Stimulated activated CD4-positive, alpha-beta T cell treated with anti-CD3 and anti-CD28 coated beads, Interleukin-15, amount 100 ng/mL, for 24 hours (primary cell): ENCODE measurements around the gene MYO18B.
A peak's percentile ranks its signal among the peaks of the same experiment; 100 is the strongest.

Experiments used
- DNase-seq: peaks from one replicate; pipeline ENCODE4 v3.0.0-alpha.2; 2020

MYO18B gene

DNA sequence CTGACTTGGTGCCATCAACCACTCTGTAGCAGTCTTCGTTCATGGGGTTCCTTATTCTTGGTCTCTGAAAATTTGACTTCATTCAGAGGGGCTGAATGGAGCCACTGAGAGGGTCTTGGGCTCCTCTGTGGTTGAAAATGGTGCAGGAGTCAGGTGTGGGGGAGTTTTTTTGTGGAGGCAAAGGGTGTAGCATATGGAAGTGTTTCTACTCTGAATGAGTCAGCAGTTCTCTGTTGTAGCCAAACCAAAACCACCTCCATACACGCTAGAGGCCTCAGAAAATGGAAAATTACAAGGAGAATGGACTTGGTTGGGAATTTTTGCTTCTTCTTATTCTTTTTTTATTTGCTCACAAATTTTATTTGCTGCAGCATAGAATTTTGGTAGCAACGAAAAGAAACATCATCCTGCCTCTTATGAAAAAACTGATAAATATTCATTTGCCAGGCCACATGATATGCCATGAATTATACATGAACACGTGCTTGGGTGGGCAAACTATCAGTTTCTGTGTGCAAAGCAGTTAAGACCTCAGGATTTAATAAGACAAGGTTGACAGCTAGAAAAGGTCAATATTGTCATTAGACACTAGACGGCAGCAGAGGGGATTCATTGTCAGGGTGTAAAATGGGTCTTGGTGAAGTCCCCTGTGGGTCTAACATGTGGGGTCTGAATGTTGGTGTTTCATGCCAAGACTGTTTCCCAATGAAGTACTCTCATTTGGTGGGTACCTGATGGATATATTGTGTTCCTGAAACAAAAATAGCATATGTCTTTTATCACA lies 111.7 kb downstream of the MYO18B start:
- no peak for DNase-seq

- no peak for DNase-seq
Observed at GRCh38 chr22:25869771-25870170, 127.8 kb downstream of the MYO18B start.

GRCh38 chr22:25874327-25874726 lies 132.3 kb downstream of the MYO18B start:
- no peak for DNase-seq

- DNase-seq, result no peak
Observed at GRCh38 chr22:25875461-25875860, 133.5 kb downstream of the MYO18B start.

DNA sequence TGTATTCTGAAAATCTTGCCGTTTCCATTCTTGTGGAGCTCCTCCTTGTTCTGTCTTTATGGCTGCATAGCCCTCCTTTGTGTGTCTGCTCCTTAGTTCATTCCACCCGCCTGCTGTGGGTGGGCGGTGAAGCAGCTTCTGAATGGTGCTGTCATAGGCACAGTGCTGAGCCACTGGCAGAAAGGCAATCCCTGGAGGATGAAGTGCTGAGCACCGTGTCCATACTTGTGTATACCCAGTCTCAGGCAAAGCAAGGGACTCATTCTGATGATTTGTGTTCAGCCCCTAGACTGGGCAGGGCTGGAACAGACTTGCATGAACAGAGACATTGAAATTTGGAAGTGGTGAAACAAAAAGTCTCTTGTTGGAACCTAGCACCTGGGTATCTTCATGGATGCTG lies 134.9 kb downstream of the MYO18B start:
- no peak for DNase-seq

DNA sequence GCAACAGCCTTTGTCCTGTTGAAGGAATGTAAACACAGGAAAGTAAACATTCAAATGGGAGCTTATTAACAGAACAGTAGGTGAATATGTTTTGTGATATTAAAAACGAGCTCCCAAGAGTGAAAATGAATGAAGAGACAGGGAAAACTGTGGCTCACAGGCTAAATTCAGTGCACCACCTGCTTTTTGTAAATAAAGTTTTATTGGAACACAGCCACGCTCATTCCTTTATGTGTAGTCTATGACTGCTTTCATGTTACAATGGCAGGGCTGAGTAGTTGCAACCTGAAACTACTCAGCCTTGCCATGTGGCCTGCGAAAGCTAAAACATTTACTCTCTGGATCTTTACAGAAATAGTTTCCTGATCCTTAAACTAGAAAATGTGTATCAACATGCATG lies 136.9 kb downstream of the MYO18B start:
- DNase-seq, result no peak

GRCh38 chr22:25880524-25880923 lies 138.5 kb downstream of the MYO18B start:
- no peak for DNase-seq

DNA sequence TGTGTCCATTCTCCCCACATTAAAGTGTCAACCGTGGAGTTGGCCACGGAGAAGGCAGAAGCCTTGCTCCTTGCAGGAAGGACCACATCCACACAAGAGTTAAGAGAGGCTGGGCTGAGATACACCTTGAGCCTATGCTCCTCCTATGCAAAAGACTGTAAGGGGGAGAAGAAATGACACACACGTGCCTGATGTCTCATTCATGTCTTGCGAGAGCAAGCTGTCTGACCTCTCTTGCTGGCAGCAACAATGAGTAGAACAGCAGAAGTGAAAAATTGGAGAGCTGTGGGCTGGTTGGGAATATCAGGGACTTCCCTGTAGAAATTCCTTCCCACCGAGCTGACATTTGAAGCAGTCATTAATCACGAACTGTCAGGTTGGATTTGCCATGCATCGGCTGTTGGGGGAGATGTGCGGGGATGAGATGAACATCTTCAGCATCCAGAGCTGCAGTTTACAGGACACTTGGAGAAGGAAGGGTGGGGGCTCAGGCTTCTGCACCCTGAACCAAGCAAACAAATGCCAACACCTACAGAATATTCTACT lies 139.3 kb downstream of the MYO18B start:
- no peak for DNase-seq

DNA sequence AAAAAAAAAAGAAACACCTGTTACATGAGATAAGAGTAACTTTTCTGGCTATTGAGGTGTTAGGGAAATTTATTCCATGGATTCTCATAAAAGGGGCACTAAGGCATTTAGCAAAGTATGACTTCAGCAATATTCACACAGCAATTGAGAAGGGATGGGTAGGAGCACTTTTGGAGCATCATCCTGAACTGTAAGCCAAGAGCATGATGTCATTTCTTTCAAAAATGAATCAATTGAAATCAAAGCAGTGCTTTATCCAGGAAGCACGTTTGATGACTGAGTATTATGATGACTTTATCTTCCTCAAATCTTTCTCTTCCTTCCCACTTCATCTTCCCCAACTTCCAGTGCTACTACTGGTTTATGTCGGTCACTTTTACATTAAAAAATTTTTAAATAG lies 140.4 kb downstream of the MYO18B start:
- DNase-seq, result no peak

DNA sequence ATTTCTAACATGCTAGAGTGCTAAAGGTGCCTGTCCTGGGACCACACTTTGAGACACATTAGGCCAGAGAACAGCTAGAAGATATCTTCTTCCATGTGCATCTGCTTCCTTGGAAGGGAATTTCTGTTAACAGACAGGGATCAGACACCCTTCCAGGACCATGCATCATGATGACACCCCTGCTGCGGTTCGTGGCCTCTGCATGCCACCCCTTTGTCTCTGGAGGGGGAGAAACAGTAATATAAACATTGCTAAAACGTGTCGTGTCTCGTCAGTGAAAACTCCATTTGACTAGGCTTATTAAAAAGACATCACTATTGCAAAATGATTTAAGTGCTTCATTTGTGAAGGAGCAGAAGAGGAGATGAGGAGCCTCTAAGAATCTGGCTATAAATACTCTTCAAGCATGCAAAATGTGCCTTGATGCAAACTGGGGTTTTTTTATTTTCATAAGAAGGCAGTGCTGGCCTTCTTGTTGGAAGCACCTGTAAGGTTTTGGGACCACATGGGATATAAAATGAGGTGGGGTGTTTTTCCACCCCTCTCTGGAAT lies 141.6 kb downstream of the MYO18B start:
- DNase-seq, result no peak

- no peak for DNase-seq
Observed at GRCh38 chr22:25884121-25884520, 142.1 kb downstream of the MYO18B start.

DNA sequence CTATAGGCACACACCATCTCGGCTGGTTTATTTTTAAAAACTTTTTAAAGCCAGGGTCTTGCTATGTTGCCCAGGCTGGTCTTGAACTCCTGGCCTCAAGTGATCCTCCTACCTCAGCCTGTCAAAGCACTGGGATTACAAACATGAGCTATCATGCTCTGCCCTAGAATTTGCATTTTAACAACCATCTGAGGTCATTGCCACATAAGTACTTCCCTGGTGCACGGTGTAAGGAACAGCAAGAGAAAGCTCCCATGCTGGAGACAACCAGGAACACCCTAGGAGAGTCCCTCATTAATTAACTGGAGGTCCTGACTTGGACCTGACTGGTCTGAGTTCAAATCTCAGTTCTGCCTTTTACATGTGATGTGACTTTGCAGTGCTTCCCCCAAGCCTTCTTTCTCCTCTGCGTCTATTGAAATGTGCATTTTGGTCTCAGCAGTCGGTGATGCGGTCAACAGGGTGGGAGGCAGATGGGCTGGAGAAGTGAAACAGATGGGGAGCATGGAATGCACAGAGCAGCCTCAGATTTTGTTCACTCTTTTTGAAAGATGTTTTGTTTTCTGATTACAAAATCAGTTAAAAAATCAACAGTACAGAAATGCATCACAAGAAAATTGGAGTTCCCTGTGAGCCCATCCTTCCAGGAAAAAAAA lies 146.5 kb downstream of the MYO18B start:
- DNase-seq, result no peak

DNA sequence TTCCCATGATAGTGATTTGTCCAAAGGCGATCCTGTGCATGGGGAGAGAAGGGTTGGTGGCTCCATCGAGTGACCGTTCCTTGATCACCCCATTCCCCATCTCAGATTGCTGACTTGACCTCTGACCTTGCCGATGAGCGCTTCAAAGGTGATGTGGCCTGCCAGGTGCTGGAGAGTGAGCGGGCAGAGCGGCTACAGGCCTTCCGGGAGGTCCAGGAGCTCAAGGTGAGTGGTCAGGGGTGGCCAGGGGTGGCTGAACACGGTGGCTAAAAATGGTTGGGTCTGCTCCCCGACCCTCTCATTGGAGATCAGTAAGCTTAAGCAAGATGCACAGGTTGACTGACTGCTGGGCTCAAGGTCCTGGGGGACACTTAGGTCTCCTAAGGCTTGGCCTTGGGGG lies 148.7 kb downstream of the MYO18B start:
- DNase-seq, result no peak

DNA sequence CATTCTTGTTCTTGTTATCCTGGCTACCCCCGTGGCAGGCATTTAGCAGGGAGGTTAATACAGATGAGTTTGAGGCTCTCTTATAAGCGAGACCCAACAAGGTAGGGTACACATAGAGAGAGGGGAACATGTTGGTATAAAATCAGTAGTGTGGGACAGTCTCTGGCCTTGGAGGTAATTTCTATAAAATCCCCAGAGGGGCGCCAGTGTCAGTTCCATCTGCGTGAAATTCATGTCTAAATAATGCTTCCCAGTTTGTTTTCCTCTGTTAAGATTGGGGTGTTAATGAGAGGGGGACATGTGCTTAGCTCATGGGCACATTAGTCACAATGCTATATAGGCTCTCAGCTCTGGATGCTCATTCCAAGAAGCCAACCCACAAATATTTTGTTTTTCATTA lies 150.7 kb downstream of the MYO18B start:
- DNase-seq, result no peak

DNA sequence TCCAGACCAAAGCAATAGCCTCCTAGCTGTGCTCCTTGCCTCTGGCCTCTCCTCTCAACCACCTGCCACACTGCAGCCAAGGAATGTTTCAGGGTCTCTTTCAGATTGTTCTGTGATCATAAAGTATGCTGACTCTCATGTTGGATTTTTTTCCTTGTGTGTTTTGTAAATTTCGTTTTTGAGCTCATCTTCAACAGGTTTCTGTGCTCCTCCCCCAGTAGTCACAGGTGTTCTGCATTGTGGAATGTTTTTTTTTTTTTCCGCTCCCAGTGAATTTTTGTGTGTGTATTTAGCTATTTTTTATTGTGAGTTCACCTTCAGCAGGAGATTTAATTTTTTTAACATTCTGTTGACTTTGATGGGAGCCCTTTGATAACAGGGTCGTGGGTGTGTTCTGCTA lies 153.7 kb downstream of the MYO18B start:
- no peak for DNase-seq

DNA sequence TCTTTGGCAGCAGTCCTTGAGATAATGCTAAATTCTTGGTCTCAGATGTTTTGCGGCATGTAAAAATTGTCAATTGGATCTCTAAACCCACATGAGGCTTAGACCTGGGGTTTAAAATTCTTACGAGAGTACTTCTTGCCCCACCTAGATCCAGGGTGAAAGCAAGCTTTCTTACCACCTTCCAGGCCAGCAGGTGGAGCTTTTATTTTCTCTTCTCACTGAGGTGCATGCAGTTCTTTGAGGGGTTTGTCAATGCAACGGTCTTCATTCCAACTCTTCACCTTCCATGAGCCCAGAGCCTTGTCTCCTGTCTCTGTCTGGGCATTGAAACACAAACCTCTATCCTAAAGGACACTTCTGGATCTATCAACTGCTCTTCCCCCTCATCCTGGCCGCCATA lies 154.1 kb downstream of the MYO18B start:
- DNase-seq, result no peak

DNA sequence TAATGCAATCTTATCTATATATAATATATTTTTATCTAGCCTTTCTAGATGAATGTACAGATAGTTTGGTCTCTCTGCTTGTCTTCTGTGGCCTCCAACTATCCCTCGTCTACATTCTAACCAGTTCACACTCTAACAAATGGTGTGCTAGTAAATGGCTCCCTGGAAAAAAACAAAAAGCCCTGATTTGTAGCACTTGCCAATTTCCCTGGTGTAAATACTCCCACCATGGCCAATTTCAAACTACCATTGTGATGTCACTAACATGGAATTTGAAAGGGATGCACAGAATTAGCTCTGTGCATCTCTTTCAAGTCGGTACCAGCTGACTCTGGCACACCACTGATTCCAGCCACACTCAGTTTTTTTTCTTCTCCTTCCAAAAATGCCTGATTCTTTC lies 154.6 kb downstream of the MYO18B start:
- no peak for DNase-seq

- no peak for DNase-seq
Observed at GRCh38 chr22:25898707-25899365, 156.8 kb downstream of the MYO18B start.

DNA sequence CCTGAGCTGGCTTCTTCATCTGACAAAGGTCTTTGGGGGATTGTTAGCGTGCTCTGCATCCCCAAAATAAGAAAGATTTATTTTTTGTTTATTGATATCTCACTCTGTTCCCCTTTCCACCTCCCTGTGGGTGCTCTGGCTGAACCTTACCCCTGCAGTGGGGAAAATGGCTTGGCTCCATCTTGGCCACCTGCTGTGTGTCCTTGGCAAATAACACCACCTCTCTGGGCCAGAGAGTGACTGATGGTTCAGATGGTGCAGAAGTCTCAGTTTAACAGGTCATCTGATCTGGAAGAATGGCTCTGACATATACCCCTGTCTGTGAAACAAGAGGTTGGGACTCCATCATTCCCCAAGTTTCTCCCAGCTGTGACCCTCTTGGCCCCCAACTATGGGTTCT lies 157.6 kb downstream of the MYO18B start:
- no peak for DNase-seq

DNA sequence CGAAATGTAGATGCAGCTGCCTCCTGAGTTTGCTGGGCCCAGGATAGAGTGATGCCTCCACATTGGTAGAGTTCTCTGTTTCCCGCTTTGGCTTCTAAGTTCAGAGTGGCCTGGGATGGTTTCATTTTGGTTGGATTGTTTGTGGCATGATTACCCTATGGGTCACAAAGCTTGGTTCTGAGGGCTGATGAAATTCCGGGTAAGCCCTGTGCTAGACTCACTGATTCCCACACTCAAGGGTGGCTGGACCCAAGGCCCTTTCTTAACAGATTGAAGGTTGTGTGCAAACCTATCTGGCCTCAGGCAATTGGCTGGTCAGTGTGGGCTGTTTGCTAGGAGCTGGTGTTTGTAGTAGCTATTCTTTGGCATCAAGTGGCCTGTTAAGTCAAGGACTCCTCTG lies 158.4 kb downstream of the MYO18B start:
- no peak for DNase-seq

- DNase-seq, result no peak
Observed at GRCh38 chr22:25900880-25901279, 158.9 kb downstream of the MYO18B start.

GRCh38 chr22:25902402-25902801 lies 160.4 kb downstream of the MYO18B start:
- DNase-seq, result no peak

DNA sequence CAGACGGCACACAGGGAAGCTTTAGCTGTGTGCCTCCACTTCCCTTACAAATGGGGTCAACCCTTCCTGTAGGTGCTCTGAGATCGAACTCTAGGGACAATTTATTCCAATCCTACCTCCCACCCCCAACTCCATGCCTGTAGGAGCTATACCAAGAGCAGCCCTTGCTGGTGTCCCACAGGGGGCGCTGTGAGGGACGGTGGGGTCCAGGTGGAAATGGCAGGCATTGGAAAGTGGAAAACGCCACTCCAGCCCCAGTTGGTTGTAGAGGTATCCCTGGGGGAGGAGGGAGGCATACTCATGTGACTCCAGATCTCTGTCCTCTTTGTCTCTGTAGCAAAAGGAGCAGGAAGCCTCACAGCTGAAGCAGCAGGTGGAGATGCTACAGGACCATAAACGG lies 161.3 kb downstream of the MYO18B start:
- DNase-seq, result peak; percentile 18

- no peak for DNase-seq
Observed at GRCh38 chr22:25908212-25908611, 166.2 kb downstream of the MYO18B start.
